HCT116 (cell line): ENCODE results near the gene IFT20. TPM values are rescaled to one million over a fixed set of nuclear protein-coding genes. Genes with fewer than 3 reads are reported as not detected.

Source experiments
- ATAC-seq: fragments of 200-7000 bp; cut with Tn5 transposase; 2 replicates; pipeline ENCODE4 v1.9.1; 2020; ENCODE audit warnings: mild to moderate bottlenecking, moderate library complexity
- BruUV-seq: library from RNA; stranded (reverse); fragments of 400-500 nt; replicated peaks from 2 replicates; lab custom pipeline; 2021; lab: Mats Ljungman, UMichigan
- CTCF ChIA-PET: fragments of 300-600 bp; sonication (Branson Sonifier 250); formaldehyde crosslinking; loops from one replicate; lab custom pipeline; 2021; ENCODE audit warnings: antibody characterized with exemption; lab: Charles Lee
- POLR2A ChIA-PET: fragments of 300-600, 350-600 bp; sonication (Branson Sonifier 250); formaldehyde crosslinking; loops from one replicate; lab custom pipeline; 2021; ENCODE audit warnings: antibody characterized with exemption; lab: Charles Lee
- RAD21 ChIA-PET, 2 experiments: fragments of 300-600 bp; sonication (Branson Sonifier 250); formaldehyde crosslinking; loops; one replicate each; lab custom pipeline; 2023; ENCODE audit warnings: low total read pairs in 2 of 2; ENCODE audit not compliant: uncharacterized antibody in 2 of 2, unreplicated experiment in 2 of 2, low non-redundant PET in 1 of 2; lab: Charles Lee
- DNase-seq: peaks from one replicate; pipeline ENCODE4 v3.0.0-alpha.2; 2010; ENCODE audit warnings: low read depth, low spot score
- H2AFZ ChIP-seq: fragments of 200-600 bp; shearing (Covaris generic), sonication (generic); 2 replicates; pipeline ENCODE4 v1.6.1; 2017; ENCODE audit warnings: low read depth, mixed run types, mixed read lengths, antibody characterized with exemption, low read length; ENCODE audit not compliant: poor library complexity, severe bottlenecking
- H3K27ac ChIP-seq: 2 replicates; pipeline ENCODE4 v1.5.1; 2012; ENCODE audit warnings: low read depth, low read length
- H3K27me3 ChIP-seq: fragments of 200-600 bp; sonication (generic); 2 replicates; pipeline ENCODE4 v1.6.1; 2016; ENCODE audit warnings: mixed run types, low read length, mixed read lengths; ENCODE audit not compliant: insufficient read depth
- H3K36me3 ChIP-seq, 2 experiments: fragments of 200-500 bp in 1 of 2; fragments of 200-600 bp in 1 of 2; sonication (Bioruptor generic) in 1 of 2; sonication (generic) in 1 of 2; 2 replicates each; pipeline versions ENCODE4 v1.5.1 to v1.6.1; 2014 to 2016; ENCODE audit warnings: low read length in 2 of 2, inconsistent platforms in 1 of 2, mixed read lengths in 1 of 2, mixed run types in 1 of 2; ENCODE audit not compliant: insufficient read depth in 2 of 2, control insufficient read depth in 1 of 2
- H3K4me1 ChIP-seq, 2 experiments: fragments of 200-600 bp in 1 of 2; sonication (generic) in 1 of 2; 2 replicates each; pipeline versions ENCODE4 v1.5.1 to v1.6.1; 2012 to 2017; ENCODE audit warnings: low read length in 2 of 2, inconsistent platforms in 1 of 2, mild to moderate bottlenecking in 1 of 2, mixed read lengths in 1 of 2, mixed run types in 1 of 2, moderate library complexity in 1 of 2; ENCODE audit not compliant: insufficient read depth in 2 of 2, control insufficient read depth in 1 of 2
- H3K4me2 ChIP-seq: fragments of 200-600 bp; sonication (generic); 2 replicates; pipeline ENCODE4 v1.6.1; 2017; ENCODE audit warnings: mixed run types, low read length, mixed read lengths
- H3K4me3 ChIP-seq, 2 experiments: fragments of 200-600 bp in 1 of 2; sonication (generic) in 1 of 2; replicated peaks in 1 of 2; 2 replicates each; pipeline ENCODE4 v1.5.1; 2011 to 2016; ENCODE audit warnings: low read length in 2 of 2, control low read depth in 1 of 2, low read depth in 1 of 2, mild to moderate bottlenecking in 1 of 2, mixed read lengths in 1 of 2, mixed run types in 1 of 2
- H3K79me2 ChIP-seq: fragments of 200-600 bp; sonication (generic); 2 replicates; pipeline ENCODE4 v1.6.1; 2017; ENCODE audit warnings: mild to moderate bottlenecking, mixed run types, low read length, moderate library complexity, mixed read lengths; ENCODE audit not compliant: insufficient read depth
- H3K9ac ChIP-seq: fragments of 200-600 bp; sonication (generic); 2 replicates; pipeline ENCODE4 v1.6.1; 2016; ENCODE audit warnings: low read length, mixed read lengths
- H3K9me2 ChIP-seq: fragments of 200-600 bp; sonication (generic), shearing (Covaris generic); 2 replicates; pipeline ENCODE4 v1.6.1; 2017; ENCODE audit warnings: mixed run types, mild to moderate bottlenecking, moderate library complexity; ENCODE audit not compliant: insufficient read depth
- H3K9me3 ChIP-seq, 2 experiments: fragments of 200-500 bp in 1 of 2; fragments of 200-600 bp in 1 of 2; sonication (Bioruptor generic) in 1 of 2; sonication (generic) in 1 of 2; 2 replicates each; pipeline ENCODE4 v1.6.1; 2014 to 2017; ENCODE audit warnings: low read length in 2 of 2, mixed read lengths in 2 of 2, inconsistent platforms in 1 of 2, low read depth in 1 of 2, mild to moderate bottlenecking in 1 of 2, mixed run types in 1 of 2, moderate library complexity in 1 of 2; ENCODE audit not compliant: control insufficient read depth in 1 of 2, insufficient read depth in 1 of 2
- H4K20me1 ChIP-seq: fragments of 200-600 bp; sonication (generic), shearing (Covaris generic); 2 replicates; pipeline ENCODE4 v1.6.1; 2017; ENCODE audit warnings: mixed run types, mild to moderate bottlenecking, moderate library complexity; ENCODE audit not compliant: insufficient read depth
- CBX3 ChIP-seq: IDR thresholded peaks from 2 replicates; pipeline ENCODE4 v1.6.1; 2012; ENCODE audit warnings: low read depth
- CEBPB ChIP-seq: IDR thresholded peaks from 2 replicates; pipeline ENCODE4 v1.6.1; 2012; ENCODE audit warnings: low read depth
- CTCF ChIP-seq, 3 experiments: fragments of 200-600 bp in 1 of 3; sonication (generic) in 1 of 3; IDR thresholded peaks in 2 of 3; conservative IDR thresholded peaks in 1 of 3; 2 replicates each; pipeline ENCODE4 v1.5.1; 2012 to 2017; ENCODE audit warnings: low read depth in 2 of 3, low read length in 2 of 3, antibody characterized with exemption in 1 of 3, borderline replicate concordance in 1 of 3, control low read depth in 1 of 3, mild to moderate bottlenecking in 1 of 3, mixed read lengths in 1 of 3, mixed run types in 1 of 3, moderate library complexity in 1 of 3; ENCODE audit not compliant: insufficient read depth in 1 of 3
- EZH2phosphoT487 ChIP-seq: fragments of 200-600 bp; IDR thresholded peaks from 2 replicates; pipeline ENCODE4 v1.6.1; 2018; ENCODE audit warnings: antibody characterized with exemption, borderline replicate concordance
- REST ChIP-seq: IDR thresholded peaks from 2 replicates; pipeline ENCODE4 v1.6.1; 2012; ENCODE audit warnings: low read depth
- SIN3A ChIP-seq: IDR thresholded peaks from 2 replicates; pipeline ENCODE4 v1.6.1; 2012; ENCODE audit warnings: low read depth
- SP1 ChIP-seq: IDR thresholded peaks from 2 replicates; pipeline ENCODE4 v1.6.1; 2012; ENCODE audit warnings: low read depth
- SRF ChIP-seq: IDR thresholded peaks from 2 replicates; pipeline ENCODE4 v1.6.1; 2012; ENCODE audit warnings: low read depth
- TCF7L2 ChIP-seq: IDR thresholded peaks from 2 replicates; pipeline ENCODE4 v1.7.0; 2011; ENCODE audit warnings: borderline replicate concordance, inconsistent platforms; ENCODE audit not compliant: insufficient read depth, insufficient read length; ENCODE audit errors: extremely low read depth
- ZBTB33 ChIP-seq: IDR thresholded peaks from 2 replicates; pipeline ENCODE4 v1.6.1; 2011; ENCODE audit warnings: mild to moderate bottlenecking, low read length, moderate library complexity; ENCODE audit not compliant: insufficient replicate concordance; ENCODE audit errors: extremely low read depth
- intact Hi-C: fragments of 100-400 bp; cut with micrococcal nuclease; formaldehyde crosslinking; loops from 2 replicates; pipeline ENCODE4 v1.10.0; 2022
- total RNA-seq: library from RNA; stranded (reverse); gene quantifications from one replicate; pipeline ENCODE4 v1.2.1, GENCODE V29; 2021; ENCODE audit not compliant: unreplicated experiment

IFT20 gene
- total RNA-seq, 1 experiment from 2014 or later: 21.7 TPM

GRCh38 chr17:28365487-28365886, 30.2 kb upstream of the IFT20 start:
- ATAC-seq (no peak), DNase-seq (no peak)
- Histone ChIP-seq H3K4me1 (peaks cover 4 to 6% of the 10 kb centered on the region in 2 experiments; a peak in 3 of 4 replicates), H3K36me3 (peaks cover 7 to 12% of the 10 kb centered on the region in 2 experiments; a peak in 3 of 4 replicates), H3K79me2 (no peaks in the 10 kb centered on the region), H4K20me1 (no peaks in the 10 kb centered on the region), H3K27ac (no peak overlapping the region), H3K9ac (no peak overlapping the region), H3K9me3 (no peaks in the 10 kb centered on the region), H3K4me2 (no peak overlapping the region), H3K27me3 (no peaks in the 10 kb centered on the region), H2AFZ (no peak overlapping the region), H3K9me2 (no peaks in the 10 kb centered on the region), H3K4me3 (no peak overlapping the region)
- TF ChIP-seq CBX3 (no peak), SRF (no peak), EZH2phosphoT487 (no peak), TCF7L2 (no peak)
- no TSS peak for BruUV-seq
- ChIA-PET RAD21 (no interaction called here), CTCF (no interaction called here), POLR2A (no interaction called here)
- intact Hi-C loops: no loop called here

GRCh38 chr17:28364665-28365363, 29.5 kb upstream of the IFT20 start, which contains the start of gene SEBOX:
Gene SEBOX (minus strand): TSS chr17:28365199. CDS start chr17:28365151, 48 bp downstream.
- Histone ChIP-seq H2AFZ (no peak within 1 kb of the TSS), H3K4me1 (no peaks in the 10 kb centered on the region), H3K4me2 (no peak within 1 kb of the TSS), H4K20me1 (no peaks in the 10 kb centered on the region), H3K27me3 (no peaks in the 10 kb centered on the region), H3K9ac (no peak within 1 kb of the TSS), H3K9me2 (no peaks in the 10 kb centered on the region), H3K9me3 (no peaks in the 10 kb centered on the region), H3K4me3 (no peak within 1 kb of the TSS), H3K79me2 (no peaks in the 10 kb centered on the region; the same call in 1 of the 2 replicates), H3K36me3 (peaks cover 13 to 15% of the 10 kb centered on the region in 2 experiments; a peak in 3 of 4 replicates), H3K27ac (no peak within 1 kb of the TSS)
- DNase-seq (no peak), ATAC-seq (no peak)
- no TSS peak for BruUV-seq
- ChIA-PET POLR2A (no interaction called here), RAD21 (no interaction called here), CTCF (no interaction called here)
- intact Hi-C loops: no loop called here
- TF ChIP-seq SP1: no peak
- TF ChIP-seq TCF7L2: no peak
- TF ChIP-seq EZH2phosphoT487: no peak
- no peak for TF ChIP-seq REST
- TF ChIP-seq CBX3: no peak
- no peak for TF ChIP-seq SIN3A
- TF ChIP-seq ZBTB33: no peak
- TF ChIP-seq CEBPB: no peak
- no peak for TF ChIP-seq CTCF (IDR thresholded peaks at IDR 0.05 in 2 of 3, conservative IDR thresholded peaks at IDR 0.05 in 1 of 3; ENCODE audit: borderline replicate concordance in 1 of 3, insufficient read depth in 1 of 3, low read depth in 2 of 3, low read length in 2 of 3)
